ENCODE data around the gene KCNK1. TPM values are rescaled to one million over a fixed set of nuclear protein-coding genes. Genes with fewer than 3 reads are reported as not detected.

The KCNK1 gene
- total and polyA plus RNA-seq, 12 donors: 0.83 to 9.7 (median 3.7) TPM

DNA sequence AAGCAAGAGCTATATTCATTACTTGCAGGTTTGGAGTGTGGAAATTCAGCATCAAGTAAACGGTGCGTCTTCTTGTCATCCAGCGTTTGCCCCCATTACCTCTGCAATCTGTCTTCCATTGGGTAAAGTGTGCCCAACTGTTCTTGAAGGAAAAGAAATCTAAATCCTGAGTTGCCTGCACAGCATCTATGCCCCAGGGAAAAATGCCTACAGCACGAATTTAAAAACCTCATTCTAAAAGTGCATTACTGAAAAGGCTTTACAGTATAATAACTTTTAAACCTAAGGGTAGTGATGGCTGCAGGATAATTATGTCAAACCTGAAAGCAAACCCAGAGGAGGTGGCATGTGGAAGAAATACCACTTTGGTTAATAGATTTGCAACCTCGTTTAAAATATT lies 37.2 kb downstream of the KCNK1 start:
- H3K36me3 ChIP-seq (replicated peaks in 1 of 2): no peaks in the 10 kb centered on the region
- H3K4me3 ChIP-seq: no peak overlapping the region
- intact Hi-C loops (cut with DNase I): no loop called here
- no peak overlapping the region for H3K27ac ChIP-seq
- H3K27me3 ChIP-seq: no peaks in the 10 kb centered on the region
- DNase-seq: no peak
- no peaks in the 10 kb centered on the region for H3K4me1 ChIP-seq (replicated peaks in 1 of 2)
- no peaks in the 10 kb centered on the region for H3K9me3 ChIP-seq (replicated peaks in 1 of 3)
- 83 to 90% (median 85%) methylated on average over 5 of the region's 5 CpGs for whole genome bisulfite sequencing, 4 donors
- TF ChIP-seq, protein P1, sequence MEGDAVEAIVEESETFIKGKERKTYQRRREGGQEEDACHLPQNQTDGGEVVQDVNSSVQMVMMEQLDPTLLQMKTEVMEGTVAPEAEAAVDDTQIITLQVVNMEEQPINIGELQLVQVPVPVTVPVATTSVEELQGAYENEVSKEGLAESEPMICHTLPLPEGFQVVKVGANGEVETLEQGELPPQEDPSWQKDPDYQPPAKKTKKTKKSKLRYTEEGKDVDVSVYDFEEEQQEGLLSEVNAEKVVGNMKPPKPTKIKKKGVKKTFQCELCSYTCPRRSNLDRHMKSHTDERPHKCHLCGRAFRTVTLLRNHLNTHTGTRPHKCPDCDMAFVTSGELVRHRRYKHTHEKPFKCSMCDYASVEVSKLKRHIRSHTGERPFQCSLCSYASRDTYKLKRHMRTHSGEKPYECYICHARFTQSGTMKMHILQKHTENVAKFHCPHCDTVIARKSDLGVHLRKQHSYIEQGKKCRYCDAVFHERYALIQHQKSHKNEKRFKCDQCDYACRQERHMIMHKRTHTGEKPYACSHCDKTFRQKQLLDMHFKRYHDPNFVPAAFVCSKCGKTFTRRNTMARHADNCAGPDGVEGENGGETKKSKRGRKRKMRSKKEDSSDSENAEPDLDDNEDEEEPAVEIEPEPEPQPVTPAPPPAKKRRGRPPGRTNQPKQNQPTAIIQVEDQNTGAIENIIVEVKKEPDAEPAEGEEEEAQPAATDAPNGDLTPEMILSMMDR (IDR thresholded peaks at IDR 0.05): no peak
- no peak for TF ChIP-seq POLR2A (IDR thresholded peaks at IDR 0.05)

DNA sequence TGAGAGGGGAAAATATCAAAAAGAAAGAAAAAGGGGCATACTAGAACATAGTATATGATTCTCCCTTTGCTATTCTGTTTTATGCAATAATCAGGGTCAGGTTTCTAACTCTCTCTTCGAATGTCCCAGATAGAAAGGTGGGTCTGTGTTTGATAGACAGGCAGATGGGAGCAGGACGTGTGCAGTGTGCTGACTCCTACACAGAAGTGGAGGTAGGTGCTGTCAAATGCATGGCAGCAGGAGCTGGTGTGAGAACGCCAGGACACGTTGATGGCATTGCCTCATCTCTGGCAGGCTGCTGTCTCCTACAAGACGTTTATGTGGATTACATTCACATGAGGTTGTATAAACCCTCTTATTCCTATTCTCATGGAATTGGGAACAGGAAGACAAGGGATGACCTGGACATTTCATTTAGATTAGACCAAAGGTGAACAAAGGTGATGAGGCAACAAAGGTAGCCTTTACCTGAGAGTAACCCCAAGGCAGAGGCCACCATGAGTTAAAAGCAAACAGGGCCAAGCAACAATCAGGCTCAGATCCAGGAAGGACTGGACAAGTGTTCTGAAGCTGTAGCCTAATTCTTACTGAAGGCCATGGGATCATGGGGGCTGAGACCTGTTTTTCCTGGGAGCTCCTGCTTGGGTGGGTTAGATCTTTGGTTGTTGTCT lies 37.8 kb downstream of the KCNK1 start:
- H3K4me1 ChIP-seq (replicated peaks in 1 of 2): no peaks in the 10 kb centered on the region
- WGBS, 4 donors: 69 to 76% (median 74%) methylated on average over 5 of the region's 5 CpGs
- no peak overlapping the region for H3K4me3 ChIP-seq
- no peak for DNase-seq
- H3K36me3 ChIP-seq (replicated peaks in 1 of 2): no peaks in the 10 kb centered on the region
- H3K27me3 ChIP-seq: no peaks in the 10 kb centered on the region
- H3K27ac ChIP-seq: no peak overlapping the region
- no peaks in the 10 kb centered on the region for H3K9me3 ChIP-seq (replicated peaks in 1 of 3)
- no peak for TF ChIP-seq POLR2A (IDR thresholded peaks at IDR 0.05)
- TF ChIP-seq, protein P1 (IDR thresholded peaks at IDR 0.05): no peak
- intact Hi-C loops (cut with DNase I): no loop called here

DNA sequence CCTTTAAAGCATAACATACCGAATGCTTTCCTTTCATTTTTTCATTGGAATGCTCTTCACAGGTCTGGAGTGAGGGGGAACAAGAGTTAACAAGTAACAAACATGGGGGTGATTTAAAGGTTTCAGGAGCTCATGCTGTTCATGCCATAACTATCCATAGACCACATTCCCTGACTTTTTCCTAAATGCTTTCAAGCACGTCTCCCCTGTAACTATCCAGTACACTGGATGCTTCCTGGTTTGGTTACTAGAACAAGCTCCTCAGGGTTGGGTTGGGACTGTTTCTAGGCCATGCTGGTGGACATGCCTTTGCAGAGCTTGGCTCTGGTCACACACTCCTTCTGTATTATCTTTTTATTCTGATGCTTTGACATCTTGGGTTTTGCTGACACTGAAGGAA lies 38.6 kb downstream of the KCNK1 start:
- Histone ChIP-seq H3K27ac (no peak overlapping the region), H3K36me3 (replicated peaks in 1 of 2) (no peaks in the 10 kb centered on the region), H3K27me3 (no peaks in the 10 kb centered on the region), H3K9me3 (replicated peaks in 1 of 3) (no peaks in the 10 kb centered on the region), H3K4me1 (replicated peaks in 1 of 2) (no peaks in the 10 kb centered on the region), H3K4me3 (no peak overlapping the region)
- 81 to 93% (median 85%) methylated on average over 2 of the region's 2 CpGs for WGBS, 4 donors
- intact Hi-C loops (cut with DNase I): no loop called here
- no peak for TF ChIP-seq POLR2A (IDR thresholded peaks at IDR 0.05)
- TF ChIP-seq, protein P1 (IDR thresholded peaks at IDR 0.05): no peak
- no peak for DNase-seq

DNA sequence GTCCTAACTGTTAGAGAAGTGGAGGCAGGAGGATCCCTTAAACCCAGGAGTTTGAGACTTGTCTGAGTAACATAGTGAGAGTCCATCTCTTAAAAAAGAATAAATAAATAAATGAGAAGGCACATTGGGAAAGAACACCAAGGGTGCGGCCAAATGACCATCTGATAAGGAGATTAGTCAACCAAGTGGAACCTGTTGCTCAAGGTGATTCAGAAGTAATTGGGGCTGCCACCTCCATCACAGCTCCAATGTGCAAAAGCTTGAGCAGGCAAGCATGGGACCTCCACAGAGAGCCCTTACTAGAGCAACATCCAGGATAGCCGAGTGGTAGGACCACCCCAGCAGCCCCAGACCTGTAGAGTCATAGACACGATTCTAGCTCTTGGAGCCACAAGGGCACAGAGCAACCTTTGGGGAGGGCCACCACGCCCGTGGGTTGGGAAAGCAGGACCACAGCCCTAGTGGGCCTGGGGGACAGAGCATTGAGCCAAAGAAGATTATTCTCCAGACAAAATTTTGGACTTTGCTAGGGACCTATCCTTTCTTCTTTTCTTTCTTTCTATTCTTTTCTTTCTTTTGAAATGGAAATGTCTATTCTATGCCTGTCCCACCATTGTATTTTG lies 40.9 kb downstream of the KCNK1 start:
- no peaks in the 10 kb centered on the region for H3K27me3 ChIP-seq
- no peaks in the 10 kb centered on the region for H3K4me1 ChIP-seq (replicated peaks in 1 of 2)
- TF ChIP-seq POLR2A (IDR thresholded peaks at IDR 0.05): no peak
- TF ChIP-seq, protein P1 (IDR thresholded peaks at IDR 0.05): no peak
- H3K27ac ChIP-seq: no peak overlapping the region
- intact Hi-C loops (cut with DNase I): no loop called here
- 78 to 89% (median 82%) methylated on average over 3 to 5 of the region's 5 CpGs for WGBS, 4 donors
- DNase-seq: no peak
- no peaks in the 10 kb centered on the region for H3K9me3 ChIP-seq (replicated peaks in 1 of 3)
- H3K4me3 ChIP-seq: no peak overlapping the region
- no peaks in the 10 kb centered on the region for H3K36me3 ChIP-seq (replicated peaks in 1 of 2)
